GM12873 (cell line): ENCODE results near the gene LIPT1.
A peak's percentile ranks its signal among the peaks of the same experiment; 100 is the strongest.

Experiments used
- TF ChIP-seq, protein P1 (sequence below): IDR thresholded peaks from 2 replicates; pipeline ENCODE4 v1.5.1; 2012; ENCODE audit warnings: low read depth, mild to moderate bottlenecking, moderate library complexity, low read length, control low read depth; ENCODE audit not compliant: insufficient read depth; ENCODE audit errors: missing control alignments

The LIPT1 gene

DNA sequence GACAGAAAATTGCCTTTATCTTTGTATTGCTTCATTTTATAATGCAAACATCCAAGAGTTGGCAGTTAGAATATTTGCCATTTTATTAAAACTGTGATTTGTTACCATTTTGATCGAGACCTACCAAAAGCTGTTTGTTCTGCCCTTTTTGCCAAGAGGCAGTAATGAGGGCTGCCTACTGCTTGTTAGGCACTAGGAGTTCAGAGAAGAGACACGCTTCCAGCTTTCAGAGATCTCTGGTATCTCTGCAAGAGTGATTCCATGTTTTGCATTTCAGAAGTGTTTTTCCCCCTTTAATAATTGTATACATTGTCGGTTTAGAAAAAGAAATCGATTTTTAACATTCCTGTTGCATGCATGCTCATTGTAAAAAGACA, 26.8 kb downstream of the LIPT1 start:
- TF ChIP-seq, protein P1, sequence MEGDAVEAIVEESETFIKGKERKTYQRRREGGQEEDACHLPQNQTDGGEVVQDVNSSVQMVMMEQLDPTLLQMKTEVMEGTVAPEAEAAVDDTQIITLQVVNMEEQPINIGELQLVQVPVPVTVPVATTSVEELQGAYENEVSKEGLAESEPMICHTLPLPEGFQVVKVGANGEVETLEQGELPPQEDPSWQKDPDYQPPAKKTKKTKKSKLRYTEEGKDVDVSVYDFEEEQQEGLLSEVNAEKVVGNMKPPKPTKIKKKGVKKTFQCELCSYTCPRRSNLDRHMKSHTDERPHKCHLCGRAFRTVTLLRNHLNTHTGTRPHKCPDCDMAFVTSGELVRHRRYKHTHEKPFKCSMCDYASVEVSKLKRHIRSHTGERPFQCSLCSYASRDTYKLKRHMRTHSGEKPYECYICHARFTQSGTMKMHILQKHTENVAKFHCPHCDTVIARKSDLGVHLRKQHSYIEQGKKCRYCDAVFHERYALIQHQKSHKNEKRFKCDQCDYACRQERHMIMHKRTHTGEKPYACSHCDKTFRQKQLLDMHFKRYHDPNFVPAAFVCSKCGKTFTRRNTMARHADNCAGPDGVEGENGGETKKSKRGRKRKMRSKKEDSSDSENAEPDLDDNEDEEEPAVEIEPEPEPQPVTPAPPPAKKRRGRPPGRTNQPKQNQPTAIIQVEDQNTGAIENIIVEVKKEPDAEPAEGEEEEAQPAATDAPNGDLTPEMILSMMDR, result no peak

DNA sequence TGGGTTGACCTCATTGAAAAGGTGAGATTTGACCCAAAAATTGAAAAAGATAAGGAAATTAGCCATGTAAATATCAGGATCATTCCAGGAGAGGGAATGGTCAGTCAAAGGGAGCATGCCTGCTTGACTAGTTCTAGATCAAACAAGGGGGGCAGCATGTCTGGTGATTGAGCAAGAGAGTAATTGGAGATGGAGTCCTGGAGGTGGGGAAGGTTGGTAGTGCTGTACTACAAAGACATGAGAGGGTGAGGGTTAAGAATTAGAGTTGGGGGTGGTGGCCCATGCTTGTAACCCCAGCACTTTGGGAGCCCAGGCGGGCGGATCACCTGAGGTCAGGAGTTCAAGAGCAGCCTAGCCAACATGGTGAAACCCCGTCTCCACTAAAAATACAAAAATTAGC, 28.3 kb downstream of the LIPT1 start:
- TF ChIP-seq, protein P1, result no peak

DNA sequence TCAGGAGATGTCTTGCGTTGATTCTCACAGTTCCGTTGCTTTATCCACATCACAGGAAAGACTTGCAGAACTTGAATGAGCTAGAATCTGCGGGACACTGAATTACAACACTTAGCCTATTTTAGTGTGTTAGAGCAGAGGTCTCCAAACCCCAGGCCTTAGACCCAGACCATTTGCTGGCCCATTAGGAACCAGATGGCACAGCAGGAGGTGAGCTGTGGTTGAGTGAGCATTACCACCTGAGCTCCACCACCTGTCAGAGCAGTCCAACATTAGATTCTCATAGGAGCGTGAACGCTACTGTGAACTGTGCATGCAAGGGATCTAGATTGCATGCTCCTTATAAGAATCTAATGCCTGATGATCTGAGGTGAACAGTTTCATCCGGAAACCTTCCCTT, 30.0 kb downstream of the LIPT1 start:
- TF ChIP-seq, protein P1, result no peak

DNA sequence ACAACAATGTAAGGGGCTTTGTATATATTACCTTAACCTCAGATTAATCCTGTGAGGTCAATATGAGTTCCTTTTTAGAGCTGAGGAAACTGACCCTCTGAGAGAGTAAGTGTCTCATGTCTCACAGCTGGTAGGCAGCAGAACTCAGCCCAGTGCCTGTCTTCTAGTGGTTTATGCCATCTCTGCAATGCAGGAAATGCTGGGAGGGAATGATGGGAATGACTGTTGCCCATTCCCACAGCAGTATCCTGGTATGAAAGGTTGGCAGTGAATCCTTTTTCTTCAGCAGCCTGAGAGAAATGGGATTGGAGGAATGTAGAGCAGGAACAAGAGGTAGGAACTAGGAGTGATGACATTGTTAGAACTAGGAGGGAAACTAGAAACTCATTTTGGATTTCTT, 32.2 kb downstream of the LIPT1 start:
- TF ChIP-seq, protein P1, result no peak

DNA sequence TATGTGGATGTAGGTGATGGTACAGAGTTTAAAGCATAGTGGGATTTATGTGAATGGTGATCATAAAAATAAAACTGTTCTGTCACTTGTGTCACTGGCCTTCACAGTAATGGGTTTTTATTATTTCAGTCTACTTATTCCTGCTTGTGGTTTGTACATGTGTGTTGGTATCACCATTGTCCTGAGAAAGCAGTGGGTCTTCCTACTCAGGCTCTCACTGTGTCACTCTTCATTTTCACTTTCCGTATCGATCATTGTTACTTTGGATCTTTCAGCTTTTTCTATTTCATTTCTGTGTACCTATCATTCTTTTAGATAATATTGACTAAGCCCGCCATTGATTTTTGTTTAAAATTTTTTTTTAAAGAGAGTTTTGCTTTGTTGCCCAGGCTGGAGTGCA, 33.6 kb downstream of the LIPT1 start:
- TF ChIP-seq, protein P1, result no peak

DNA sequence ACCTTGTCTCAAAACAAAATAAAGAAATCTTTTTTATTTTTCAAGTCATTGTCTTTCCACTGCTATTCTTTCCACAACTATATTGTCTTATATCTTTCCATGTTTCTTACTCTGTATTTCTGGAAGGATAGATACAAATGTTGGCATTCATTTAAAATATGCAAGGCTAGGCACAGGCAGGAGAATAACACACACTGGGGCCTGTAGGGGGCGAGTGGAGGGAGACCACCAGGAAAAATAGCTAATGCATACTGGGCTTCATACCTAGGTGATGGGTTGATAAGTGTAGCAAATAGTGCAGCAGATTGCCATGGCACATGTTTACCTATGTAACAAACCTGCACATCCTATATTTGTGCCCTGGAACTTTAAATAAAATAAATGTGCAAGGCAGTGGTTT, 35.8 kb downstream of the LIPT1 start:
- TF ChIP-seq, protein P1, result peak; percentile 16

DNA sequence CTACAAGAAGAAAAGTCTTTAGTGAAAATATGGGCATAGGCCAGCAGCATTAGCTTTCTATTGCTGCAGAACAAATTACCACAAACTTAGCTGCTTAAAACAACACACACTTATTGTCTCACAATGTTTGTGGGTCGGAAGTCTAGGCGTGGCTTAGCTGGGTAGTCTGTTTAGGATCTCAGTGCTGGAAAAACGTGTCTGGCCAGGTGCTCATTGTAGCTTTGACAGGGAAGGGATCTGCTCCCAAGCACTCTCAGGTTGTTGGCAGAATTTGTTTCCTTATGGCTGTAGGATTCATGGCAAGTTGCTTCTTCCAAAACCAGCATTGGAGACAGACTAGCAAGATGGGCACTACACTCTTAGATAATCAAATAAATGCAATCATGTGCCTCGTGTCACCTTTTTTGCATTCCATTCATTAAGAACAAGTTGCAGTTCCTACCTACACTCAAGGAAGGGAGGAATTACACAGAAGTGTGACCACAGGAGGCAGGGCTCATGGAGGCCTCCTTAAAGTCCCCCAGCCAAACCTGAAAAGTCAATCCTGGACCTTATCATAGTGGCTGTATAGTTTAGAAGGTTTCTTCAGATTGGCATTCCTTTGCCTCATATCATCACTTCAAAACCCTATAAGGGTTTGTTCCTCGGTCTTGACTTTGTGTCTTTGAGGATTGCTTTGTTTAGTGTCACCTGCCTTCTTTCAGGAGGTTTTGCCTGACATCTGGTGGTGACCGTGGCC, 43.5 kb downstream of the LIPT1 start:
- TF ChIP-seq, protein P1, result no peak
